AG04449 (cell line): ENCODE results near the gene MYCBPAP.

Experiments used
- CTCF ChIA-PET: fragments of 350-600 bp; formaldehyde crosslinking; extraction: SDS; loops from one replicate; lab custom pipeline; 2021; ENCODE audit warnings: antibody characterized with exemption; lab: Yijun Ruan, JAX
- POLR2A ChIA-PET: fragments of 400-600, 350-600 bp; formaldehyde crosslinking; extraction: SDS; loops from one replicate; lab custom pipeline; 2020; ENCODE audit warnings: antibody characterized with exemption, inconsistent platforms; lab: Yijun Ruan, JAX
- DNase-seq: peaks from one replicate; pipeline ENCODE4 v3.0.0-alpha.2; 2010; ENCODE audit warnings: low read depth, low spot score
- H3K4me3 ChIP-seq: 2 replicates; pipeline ENCODE4 v1.5.1; 2011; ENCODE audit warnings: low read depth, mild to moderate bottlenecking, control low read depth, low read length
- TF ChIP-seq, protein P1 (sequence below): IDR thresholded peaks from one replicate; pipeline ENCODE4 v1.5.1; 2011; ENCODE audit warnings: mild to moderate bottlenecking, moderate library complexity, low read length, control low read depth, inconsistent platforms; ENCODE audit not compliant: insufficient read depth; ENCODE audit errors: missing control alignments

MYCBPAP gene

DNA sequence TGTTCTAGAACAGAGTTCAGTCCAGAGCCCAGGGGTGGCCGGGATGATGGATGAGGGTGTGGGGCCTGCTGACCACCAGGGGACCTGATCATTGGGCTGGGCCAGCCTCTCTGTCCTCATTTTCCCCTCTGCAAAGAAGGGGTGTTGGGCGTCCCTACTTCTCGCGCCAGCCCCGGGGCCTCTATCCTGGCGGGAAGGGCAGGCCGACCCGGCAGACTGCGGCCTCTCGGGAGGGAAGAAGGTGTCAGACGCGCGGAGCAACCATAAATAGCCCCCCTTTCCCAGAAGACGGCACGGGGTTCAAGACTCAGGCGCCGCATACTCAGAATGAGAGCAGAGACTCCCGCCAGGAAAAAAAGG, 50.3 kb downstream of the MYCBPAP start:
- TF ChIP-seq, protein P1, sequence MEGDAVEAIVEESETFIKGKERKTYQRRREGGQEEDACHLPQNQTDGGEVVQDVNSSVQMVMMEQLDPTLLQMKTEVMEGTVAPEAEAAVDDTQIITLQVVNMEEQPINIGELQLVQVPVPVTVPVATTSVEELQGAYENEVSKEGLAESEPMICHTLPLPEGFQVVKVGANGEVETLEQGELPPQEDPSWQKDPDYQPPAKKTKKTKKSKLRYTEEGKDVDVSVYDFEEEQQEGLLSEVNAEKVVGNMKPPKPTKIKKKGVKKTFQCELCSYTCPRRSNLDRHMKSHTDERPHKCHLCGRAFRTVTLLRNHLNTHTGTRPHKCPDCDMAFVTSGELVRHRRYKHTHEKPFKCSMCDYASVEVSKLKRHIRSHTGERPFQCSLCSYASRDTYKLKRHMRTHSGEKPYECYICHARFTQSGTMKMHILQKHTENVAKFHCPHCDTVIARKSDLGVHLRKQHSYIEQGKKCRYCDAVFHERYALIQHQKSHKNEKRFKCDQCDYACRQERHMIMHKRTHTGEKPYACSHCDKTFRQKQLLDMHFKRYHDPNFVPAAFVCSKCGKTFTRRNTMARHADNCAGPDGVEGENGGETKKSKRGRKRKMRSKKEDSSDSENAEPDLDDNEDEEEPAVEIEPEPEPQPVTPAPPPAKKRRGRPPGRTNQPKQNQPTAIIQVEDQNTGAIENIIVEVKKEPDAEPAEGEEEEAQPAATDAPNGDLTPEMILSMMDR = no peak
- no peak overlapping the region for H3K4me3 ChIP-seq
- ChIA-PET CTCF (no interaction called here), POLR2A (no interaction called here)
- no peak for DNase-seq

DNA sequence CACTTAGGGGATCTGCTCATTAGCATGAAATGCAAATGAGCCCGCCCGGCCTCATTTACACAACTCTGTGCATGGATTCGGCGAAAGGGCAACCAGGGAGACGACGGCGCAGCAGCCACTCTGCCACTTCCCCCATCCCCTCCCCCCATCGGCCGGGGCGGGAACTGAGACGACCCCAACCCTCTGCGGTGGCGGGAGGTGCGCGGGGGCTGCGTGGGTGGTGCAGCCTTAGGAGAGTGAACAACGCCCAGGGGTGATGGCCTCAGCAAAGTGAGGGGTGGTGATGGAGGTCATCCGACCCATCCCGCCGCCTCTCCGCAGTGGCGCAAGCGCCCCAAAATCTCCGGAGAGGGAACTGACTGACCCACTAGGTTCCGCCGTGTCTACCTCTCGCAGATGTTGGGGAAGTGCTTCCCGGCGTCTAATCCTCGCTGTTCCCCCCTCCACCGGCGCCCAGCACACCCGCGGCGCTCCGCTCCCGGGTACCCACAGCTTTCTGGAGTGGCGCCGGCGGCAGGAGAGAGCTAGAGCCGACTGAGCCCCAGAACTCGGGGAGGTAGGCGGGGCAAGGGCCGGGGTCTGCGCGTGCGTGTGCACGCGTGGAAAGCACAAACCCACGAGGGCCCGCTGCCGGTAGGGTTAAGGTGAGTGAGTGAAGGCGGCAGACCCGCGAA, 50.8 kb downstream of the MYCBPAP start:
- peak overlapping the region; percentile 1; the same call in 1 of the 2 replicates for H3K4me3 ChIP-seq
- ChIA-PET POLR2A (no interaction called here), CTCF (interaction anchor here (0.9 to 7.0 kb wide), 4 partner anchors 8 to 354 kb away, joined by 3 to 69 read pairs (median 22); no protein-coding TSS in a partner anchor)
- DNase-seq = no peak
- TF ChIP-seq, protein P1 = no peak

DNA sequence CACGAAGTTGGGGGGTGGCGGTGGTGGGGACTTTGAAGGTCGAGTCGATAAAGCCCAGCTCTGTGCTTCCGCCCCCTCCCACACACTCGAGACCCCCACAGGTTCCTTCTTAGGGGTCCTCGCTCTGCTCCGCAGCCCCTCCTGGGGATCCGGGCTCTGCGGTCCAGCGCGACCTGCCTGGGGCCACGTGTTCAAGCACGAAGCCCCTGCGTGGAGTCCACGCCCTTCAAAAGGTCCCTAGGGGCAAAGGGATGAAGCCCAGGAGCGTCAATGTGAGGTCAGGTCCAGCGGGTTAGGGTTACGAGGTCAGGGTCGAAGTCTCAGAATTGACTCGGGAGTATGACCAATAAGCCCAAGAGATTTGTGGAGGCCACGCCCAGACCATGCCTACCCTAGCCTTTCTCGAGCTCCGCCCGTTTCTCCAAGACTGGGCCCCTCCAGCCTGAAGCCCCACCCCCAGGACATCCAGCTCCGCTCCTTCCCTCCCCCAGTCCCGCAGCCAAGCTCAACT, 51.5 kb downstream of the MYCBPAP start:
- H3K4me3 ChIP-seq = peak overlapping the region; percentile 43
- POLR2A ChIA-PET = no interaction called here
- DNase-seq = no peak
- CTCF ChIA-PET = interaction anchor here (0.7 to 7.0 kb wide), 8 partner anchors 8 to 354 kb away, joined by 3 to 69 read pairs (median 4); partner anchors contain the start of gene LRRC59
- TF ChIP-seq, protein P1 = no peak

DNA sequence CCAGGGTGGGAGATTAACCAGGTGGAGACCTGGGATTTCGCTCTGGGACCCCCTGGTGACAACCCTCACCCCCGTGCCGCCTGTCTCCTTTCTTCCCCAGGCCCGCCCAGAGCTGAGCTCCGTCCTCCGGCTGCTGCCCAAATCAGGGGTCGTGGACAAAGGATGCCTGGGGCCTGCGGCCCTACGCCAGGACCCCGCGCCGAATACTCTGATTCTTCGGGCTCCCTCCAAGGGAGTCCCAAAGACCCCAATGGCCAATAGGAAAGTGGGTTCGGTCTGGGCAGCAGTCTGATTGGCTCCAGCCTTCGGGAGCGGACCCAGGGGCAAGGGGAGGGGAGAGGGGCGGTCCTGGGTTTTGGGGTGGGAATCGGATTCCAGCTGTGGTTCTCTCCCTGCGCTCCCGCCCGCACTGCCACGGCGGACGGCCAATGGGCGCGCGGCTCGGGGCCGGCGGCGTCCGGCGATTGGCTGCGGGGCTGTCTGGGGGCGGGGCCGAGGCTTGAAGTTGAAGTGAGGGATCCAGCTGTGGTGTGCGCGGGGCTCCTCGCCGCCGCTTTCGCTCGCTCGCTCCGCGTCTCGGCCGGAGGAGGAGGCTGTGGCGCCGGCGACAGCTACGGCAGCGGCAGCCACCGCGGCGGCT, 52.1 kb downstream of the MYCBPAP start, which contains the start of gene CACNA1G:
Gene CACNA1G (plus strand): TSS at position 531 of the 640 bp plus-strand sequence. CDS start 745 bp downstream, outside the sequence.
- H3K4me3 ChIP-seq = peak within 1 kb of the TSS; percentile 49
- DNase-seq = no peak
- TF ChIP-seq, protein P1 = no peak
- ChIA-PET CTCF (interaction anchor here (0.7 to 7.0 kb wide), 9 partner anchors 9 to 353 kb away, joined by 3 to 69 read pairs (median 4); partner anchors contain the start of genes LRRC59 and SPATA20), POLR2A (no interaction called here)

DNA sequence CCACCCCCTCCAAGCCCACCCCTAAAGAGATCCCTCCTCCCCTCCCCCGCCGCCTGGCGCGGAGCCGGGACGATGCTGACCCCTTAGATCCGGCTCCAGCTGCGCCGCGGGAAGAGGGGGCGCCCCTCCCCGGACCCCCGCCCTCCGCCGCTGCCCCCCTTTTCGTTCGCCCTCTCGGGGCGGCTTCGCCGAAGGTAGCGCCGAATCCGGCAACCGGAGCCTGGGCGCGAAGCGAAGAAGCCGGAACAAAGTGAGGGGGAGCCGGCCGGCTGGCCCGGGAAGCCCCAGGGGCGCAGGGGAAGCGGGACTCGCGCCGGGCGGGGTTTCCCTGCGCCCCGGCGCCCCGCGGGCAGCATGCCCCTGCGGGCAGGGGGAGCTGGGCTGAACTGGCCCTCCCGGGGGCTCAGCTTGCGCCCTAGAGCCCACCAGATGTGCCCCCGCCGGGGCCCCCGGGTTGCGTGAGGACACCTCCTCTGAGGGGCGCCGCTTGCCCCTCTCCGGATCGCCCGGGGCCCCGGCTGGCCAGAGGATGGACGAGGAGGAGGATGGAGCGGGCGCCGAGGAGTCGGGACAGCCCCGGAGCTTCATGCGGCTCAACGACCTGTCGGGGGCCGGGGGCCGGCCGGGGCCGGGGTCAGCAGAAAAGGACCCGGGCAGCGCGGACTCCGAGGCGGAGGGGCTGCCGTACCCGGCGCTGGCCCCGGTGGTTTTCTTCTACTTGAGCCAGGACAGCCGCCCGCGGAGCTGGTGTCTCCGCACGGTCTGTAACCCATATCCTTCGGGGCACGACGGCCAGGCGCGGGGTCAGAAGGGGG, 52.9 kb downstream of the MYCBPAP start:
- peak overlapping the region; percentile 49 for H3K4me3 ChIP-seq
- ChIA-PET POLR2A (interaction anchor here (0.5 kb wide), 1 partner anchor 63 kb away, joined by 3 read pairs; no protein-coding TSS in a partner anchor), CTCF (interaction anchor here (1.0 to 7.0 kb wide), 6 partner anchors 10 to 134 kb away, joined by 3 to 69 read pairs (median 14); partner anchors contain the start of gene SPATA20)
- TF ChIP-seq, protein P1 = no peak
- DNase-seq = no peak
